NB4 (cell line): ENCODE data around the gene HMGCS1.

Experiments used
- DNase-seq: peaks from one replicate; pipeline ENCODE4 v3.0.0; 2010; ENCODE audit warnings: low read depth
- H3K4me3 ChIP-seq: one replicate; pipeline ENCODE4 v1.5.1; 2011; ENCODE audit warnings: mild to moderate bottlenecking, low read depth, low read length, moderate library complexity
- MYC ChIP-seq: IDR thresholded peaks from 2 replicates; pipeline ENCODE4 v1.6.1; 2011; ENCODE audit warnings: low read depth, low read length
- POLR2A ChIP-seq: IDR thresholded peaks from 2 replicates; pipeline ENCODE4 v1.6.1; 2011; ENCODE audit warnings: mild to moderate bottlenecking; ENCODE audit not compliant: insufficient read length; ENCODE audit errors: extremely low read depth
- TF ChIP-seq, protein P1 (sequence below): IDR thresholded peaks from one replicate; pipeline ENCODE4 v1.5.1; 2012; ENCODE audit warnings: low read depth, low read length
- TF ChIP-seq, protein P2 (sequence below): IDR thresholded peaks from 2 replicates; pipeline ENCODE4 v1.6.1; 2011; ENCODE audit warnings: low read depth, low read length

Gene HMGCS1

DNA sequence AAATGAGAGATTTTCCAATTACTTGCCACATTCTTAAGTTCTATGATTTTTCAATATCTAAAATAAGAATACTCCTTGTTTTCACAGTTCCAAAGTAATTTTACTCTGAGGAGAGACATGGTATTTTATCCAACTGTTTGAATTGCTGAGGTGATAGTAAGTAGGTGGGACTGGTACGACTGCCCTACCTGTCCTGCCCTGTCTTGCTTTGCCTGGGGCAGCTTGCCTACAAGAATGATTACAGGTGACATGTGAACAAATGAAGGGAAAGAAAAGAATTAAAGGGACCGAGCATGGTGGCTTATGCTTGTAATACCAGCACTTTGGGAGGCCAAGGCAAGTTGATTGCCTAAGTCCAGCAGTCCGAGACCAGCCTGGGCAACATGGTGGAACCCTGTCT is 41.6 kb upstream of the HMGCS1 start:
- H3K4me3 ChIP-seq = no peak overlapping the region
- TF ChIP-seq MYC (no peak), POLR2A (no peak)
- TF ChIP-seq, protein P1, sequence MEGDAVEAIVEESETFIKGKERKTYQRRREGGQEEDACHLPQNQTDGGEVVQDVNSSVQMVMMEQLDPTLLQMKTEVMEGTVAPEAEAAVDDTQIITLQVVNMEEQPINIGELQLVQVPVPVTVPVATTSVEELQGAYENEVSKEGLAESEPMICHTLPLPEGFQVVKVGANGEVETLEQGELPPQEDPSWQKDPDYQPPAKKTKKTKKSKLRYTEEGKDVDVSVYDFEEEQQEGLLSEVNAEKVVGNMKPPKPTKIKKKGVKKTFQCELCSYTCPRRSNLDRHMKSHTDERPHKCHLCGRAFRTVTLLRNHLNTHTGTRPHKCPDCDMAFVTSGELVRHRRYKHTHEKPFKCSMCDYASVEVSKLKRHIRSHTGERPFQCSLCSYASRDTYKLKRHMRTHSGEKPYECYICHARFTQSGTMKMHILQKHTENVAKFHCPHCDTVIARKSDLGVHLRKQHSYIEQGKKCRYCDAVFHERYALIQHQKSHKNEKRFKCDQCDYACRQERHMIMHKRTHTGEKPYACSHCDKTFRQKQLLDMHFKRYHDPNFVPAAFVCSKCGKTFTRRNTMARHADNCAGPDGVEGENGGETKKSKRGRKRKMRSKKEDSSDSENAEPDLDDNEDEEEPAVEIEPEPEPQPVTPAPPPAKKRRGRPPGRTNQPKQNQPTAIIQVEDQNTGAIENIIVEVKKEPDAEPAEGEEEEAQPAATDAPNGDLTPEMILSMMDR = no peak
- TF ChIP-seq, protein P2, sequence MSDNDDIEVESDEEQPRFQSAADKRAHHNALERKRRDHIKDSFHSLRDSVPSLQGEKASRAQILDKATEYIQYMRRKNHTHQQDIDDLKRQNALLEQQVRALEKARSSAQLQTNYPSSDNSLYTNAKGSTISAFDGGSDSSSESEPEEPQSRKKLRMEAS = no peak
- DNase-seq = no peak

DNA sequence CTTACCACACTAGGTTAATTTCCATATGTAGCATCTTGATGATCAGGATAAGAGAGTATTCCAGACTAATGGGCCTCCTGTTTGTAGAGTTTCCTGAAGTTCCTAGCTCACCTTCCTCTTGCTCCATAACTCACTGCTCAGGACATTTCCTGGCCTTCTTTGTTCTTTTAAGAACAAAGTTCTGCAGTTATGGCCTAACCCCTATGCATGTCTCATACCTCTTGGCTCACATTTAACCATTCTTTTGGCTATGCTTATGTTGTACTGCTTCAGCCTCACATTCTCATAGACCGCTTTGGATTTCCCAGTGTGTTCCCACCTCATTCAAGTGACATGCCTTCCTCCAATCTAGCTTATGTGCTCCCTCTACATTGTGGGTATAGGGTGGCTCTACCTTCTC is 40.5 kb upstream of the HMGCS1 start:
- TF ChIP-seq, protein P2 = no peak
- TF ChIP-seq MYC (no peak), POLR2A (no peak)
- TF ChIP-seq, protein P1 = no peak
- no peak overlapping the region for H3K4me3 ChIP-seq
- no peak for DNase-seq

DNA sequence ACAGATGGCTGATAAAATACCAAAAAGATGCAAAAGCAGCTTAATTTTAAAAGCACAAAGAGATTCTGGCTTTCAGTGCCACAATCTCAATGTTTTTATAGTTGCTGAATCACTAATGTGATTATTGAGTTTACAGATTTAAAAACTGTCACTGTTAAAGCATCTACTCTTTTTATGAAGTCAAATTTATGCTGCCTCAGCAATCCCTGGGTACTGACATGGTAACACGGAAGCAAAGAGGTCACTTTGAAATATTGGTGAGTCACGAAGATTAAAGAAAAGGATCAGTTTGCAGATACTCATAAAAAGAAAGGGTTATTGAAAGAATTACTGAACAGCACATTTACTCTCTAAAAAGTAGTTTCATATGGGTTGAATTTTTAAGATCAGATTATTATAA is 39.7 kb upstream of the HMGCS1 start:
- TF ChIP-seq, protein P2 = no peak
- TF ChIP-seq, protein P1 = no peak
- no peak for DNase-seq

DNA sequence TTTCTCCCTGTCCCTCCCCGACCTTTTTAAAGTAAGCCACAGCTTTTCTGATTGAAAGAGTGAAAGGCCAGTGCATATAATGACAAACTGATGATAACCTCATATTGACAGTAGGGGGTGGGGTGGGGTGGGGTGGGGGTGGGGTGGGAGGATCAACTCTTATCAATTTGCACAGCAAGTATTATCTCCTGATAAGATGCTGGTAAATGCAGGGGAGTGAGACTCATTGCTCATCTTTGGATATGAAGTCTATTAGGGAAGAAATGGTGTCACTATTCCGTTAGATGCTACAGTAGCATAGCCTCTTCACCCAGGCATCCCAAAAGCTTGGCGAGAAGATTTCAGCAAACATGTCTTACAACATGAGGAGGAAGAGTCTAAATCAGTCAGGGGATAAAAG is 38.9 kb upstream of the HMGCS1 start:
- no peak overlapping the region for H3K4me3 ChIP-seq
- no peak for DNase-seq
- TF ChIP-seq, protein P2 = no peak
- TF ChIP-seq MYC = no peak
- no peak for TF ChIP-seq POLR2A
- TF ChIP-seq, protein P1 = no peak

More for the DNA sequence above, 39.7 kb upstream of the HMGCS1 start:
- H3K4me3 ChIP-seq = no peak overlapping the region

DNA sequence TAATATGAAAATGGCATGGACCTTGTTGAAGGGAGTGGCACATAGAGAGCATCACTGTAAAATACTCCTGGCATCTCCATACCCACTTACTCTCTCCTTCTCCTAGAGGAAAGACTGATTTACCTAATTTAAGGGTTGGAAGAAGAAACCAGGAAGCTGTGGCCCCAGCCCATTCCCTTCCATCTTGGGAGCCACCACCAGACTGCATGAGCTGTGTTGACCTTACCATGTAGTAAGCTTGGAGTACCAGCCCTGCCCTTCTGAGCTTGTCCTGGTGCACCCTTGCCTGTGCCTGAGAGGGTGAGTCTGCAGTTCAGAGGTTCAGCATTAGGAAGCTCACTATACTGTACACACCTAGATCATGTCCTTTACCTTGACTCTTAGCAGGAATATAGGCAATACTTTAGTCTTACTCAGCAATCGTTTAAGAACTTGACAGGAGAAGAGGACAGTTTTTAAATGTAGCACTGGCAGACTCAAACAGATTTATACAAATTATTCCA is 35.7 kb upstream of the HMGCS1 start:
- no peak for DNase-seq
- no peak overlapping the region for H3K4me3 ChIP-seq
- TF ChIP-seq, protein P2 = no peak
- TF ChIP-seq MYC = no peak
- TF ChIP-seq, protein P1 = no peak
- TF ChIP-seq POLR2A = no peak

DNA sequence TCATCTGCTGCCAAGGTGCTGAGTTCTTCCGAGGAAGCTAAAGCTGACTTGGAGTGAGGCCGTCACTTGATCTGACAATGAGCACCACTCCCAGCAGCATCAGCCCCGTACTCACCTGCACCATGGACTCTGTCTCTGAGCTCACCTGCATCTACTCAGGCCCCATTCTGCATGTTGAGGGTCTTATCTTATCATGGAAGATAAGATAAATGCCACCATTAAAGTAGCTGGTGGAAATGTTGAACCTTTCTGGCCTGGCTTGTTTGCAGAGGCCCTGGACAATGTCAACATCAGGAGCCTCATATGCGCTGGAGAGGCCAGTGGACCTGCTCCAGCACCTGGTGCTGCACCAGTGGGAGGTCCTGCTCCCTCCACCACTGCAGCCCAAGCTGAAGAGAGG is 35.0 kb upstream of the HMGCS1 start:
- DNase-seq = no peak
- TF ChIP-seq MYC (no peak), POLR2A (no peak)
- TF ChIP-seq, protein P1 = no peak
- TF ChIP-seq, protein P2 = no peak
- no peak overlapping the region for H3K4me3 ChIP-seq
